Measurements from ENCODE around the gene GCNT2. TPM values are rescaled to one million over a fixed set of nuclear protein-coding genes. Genes with fewer than 3 reads are reported as not detected.
A peak's percentile ranks its signal among the peaks of the same experiment; 100 is the strongest.
"Not testable (repeated sequence)": the region's sequence is repeated elsewhere in the genome, so short reads cannot be mapped to it uniquely, and the experiment has no call there.

GCNT2 gene
- total and polyA plus RNA-seq, 12 donors: 5.1 to 67.9 (median 45.0) TPM

DNA sequence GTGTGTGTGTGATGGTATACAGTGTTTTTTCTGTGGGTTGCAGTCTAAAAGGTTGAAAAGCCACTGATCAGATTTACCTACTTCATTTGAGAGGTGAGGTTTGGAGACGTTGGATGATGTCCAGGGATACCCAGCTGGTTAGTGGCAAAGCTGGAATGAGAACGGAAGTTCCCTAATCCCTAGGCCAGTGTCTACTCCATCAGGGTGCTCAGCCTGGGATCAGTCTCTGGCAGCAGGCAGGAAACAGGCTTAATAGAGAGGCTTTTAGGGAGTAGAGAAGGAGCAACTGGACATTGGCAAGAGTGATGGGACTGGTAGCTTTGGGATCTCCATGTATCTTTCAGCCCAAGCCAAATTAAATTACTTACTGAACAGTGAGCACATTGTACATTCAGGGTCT, 92.6 kb downstream of the GCNT2 start:
- intact Hi-C loops (cut with DNase I): loop anchor here in 2 of 10 donors (5.0 to 10.0 kb wide), 2 partner anchors 89 to 101 kb away; partner anchors contain the start of gene GCNT2 (in 1 of the 2)
- peak in 1 of 8 donors; percentile 38 for ATAC-seq

DNA sequence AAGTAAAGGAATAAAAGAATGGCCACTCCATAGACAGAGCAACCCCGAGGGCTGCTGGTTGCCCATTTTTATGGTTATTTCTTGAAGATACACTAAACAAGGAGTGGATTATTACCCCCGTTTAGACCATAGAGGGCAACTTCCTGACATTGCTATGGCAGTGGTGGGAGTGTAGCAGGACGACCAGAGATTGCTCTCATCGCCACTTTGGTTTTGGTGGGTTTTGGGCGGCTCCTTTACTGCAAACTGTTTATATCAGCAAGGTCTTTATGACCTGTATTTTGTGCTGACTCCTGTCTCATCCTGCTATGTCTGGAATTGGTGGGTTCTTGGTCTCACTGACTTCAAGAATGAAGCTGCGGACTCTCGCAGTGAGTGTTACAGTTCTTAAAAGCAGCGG, 94.5 kb downstream of the GCNT2 start:
- WGBS, 2 donors: 76 to 88% methylated on average over 8 of the region's 8 CpGs
- intact Hi-C loops (cut with DNase I): loop anchor here in 1 of 10 donors (10.0 kb wide), 1 partner anchor 91 kb away; the partner anchor contains the start of gene GCNT2
- no peak overlapping the region for H3K27ac ChIP-seq

More for the DNA sequence above, 92.6 kb downstream of the GCNT2 start:
- Histone ChIP-seq H3K4me3 (no peak overlapping the region), H3K27me3 (no peaks in the 10 kb centered on the region), H3K36me3 (no peaks in the 10 kb centered on the region), H3K27ac (peak overlapping the region in 1 of 10 donors; percentile 16), H3K4me1 (peaks cover 0 to 40% (median 12%) of the 10 kb centered on the region in 9 donors), H3K9me3 (peaks cover 0 to 7% (median 0%) of the 10 kb centered on the region in 11 donors)
- TF ChIP-seq, protein P1, sequence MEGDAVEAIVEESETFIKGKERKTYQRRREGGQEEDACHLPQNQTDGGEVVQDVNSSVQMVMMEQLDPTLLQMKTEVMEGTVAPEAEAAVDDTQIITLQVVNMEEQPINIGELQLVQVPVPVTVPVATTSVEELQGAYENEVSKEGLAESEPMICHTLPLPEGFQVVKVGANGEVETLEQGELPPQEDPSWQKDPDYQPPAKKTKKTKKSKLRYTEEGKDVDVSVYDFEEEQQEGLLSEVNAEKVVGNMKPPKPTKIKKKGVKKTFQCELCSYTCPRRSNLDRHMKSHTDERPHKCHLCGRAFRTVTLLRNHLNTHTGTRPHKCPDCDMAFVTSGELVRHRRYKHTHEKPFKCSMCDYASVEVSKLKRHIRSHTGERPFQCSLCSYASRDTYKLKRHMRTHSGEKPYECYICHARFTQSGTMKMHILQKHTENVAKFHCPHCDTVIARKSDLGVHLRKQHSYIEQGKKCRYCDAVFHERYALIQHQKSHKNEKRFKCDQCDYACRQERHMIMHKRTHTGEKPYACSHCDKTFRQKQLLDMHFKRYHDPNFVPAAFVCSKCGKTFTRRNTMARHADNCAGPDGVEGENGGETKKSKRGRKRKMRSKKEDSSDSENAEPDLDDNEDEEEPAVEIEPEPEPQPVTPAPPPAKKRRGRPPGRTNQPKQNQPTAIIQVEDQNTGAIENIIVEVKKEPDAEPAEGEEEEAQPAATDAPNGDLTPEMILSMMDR (IDR thresholded peaks at IDR 0.05): no peak
- WGBS, 2 donors: 32 to 42% methylated on average over 2 of the region's 2 CpGs
- DNase-seq: no peak

DNA sequence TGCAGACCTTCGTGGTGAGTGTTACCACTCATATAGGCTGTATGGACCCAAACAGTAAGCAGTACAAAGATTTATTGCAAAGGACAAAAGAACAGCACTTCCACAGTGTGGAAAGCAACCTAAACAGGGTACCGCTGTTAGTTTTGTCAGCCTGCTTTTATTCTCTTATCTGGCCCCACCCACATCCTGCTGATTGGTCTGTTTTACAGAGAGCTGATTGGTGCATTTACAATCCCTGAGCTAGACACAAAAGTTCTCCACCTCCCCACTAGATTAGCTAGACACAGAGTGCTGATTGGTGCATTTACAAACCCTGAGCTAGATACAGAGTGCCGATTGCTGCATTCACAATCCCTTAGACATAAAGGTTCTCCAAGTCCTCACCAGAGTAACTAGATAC, 95.1 kb downstream of the GCNT2 start:
- not testable (repeated sequence) for H3K36me3 ChIP-seq, ATAC-seq, DNase-seq, H3K27me3 ChIP-seq, H3K4me3 ChIP-seq, H3K27ac ChIP-seq, H3K9me3 ChIP-seq
- intact Hi-C loops (cut with DNase I): loop anchor here in 1 of 10 donors (10.0 kb wide), 1 partner anchor 91 kb away; the partner anchor contains the start of gene GCNT2
- 88 to 89% methylated on average over 3 of the region's 3 CpGs for WGBS, 2 donors
- H3K4me1 ChIP-seq: peaks cover 0 to 23% (median 0%) of the 10 kb centered on the region in 9 donors

More for the DNA sequence above, 94.5 kb downstream of the GCNT2 start:
- ATAC-seq: no peak
- DNase-seq: no peak
- Histone ChIP-seq H3K27me3 (no peaks in the 10 kb centered on the region), H3K9me3 (no peaks in the 10 kb centered on the region), H3K4me3 (no peak overlapping the region), H3K36me3 (no peaks in the 10 kb centered on the region), H3K4me1 (peaks cover 0 to 24% (median 0%) of the 10 kb centered on the region in 9 donors)
- TF ChIP-seq, protein P1 (IDR thresholded peaks at IDR 0.05): no peak

DNA sequence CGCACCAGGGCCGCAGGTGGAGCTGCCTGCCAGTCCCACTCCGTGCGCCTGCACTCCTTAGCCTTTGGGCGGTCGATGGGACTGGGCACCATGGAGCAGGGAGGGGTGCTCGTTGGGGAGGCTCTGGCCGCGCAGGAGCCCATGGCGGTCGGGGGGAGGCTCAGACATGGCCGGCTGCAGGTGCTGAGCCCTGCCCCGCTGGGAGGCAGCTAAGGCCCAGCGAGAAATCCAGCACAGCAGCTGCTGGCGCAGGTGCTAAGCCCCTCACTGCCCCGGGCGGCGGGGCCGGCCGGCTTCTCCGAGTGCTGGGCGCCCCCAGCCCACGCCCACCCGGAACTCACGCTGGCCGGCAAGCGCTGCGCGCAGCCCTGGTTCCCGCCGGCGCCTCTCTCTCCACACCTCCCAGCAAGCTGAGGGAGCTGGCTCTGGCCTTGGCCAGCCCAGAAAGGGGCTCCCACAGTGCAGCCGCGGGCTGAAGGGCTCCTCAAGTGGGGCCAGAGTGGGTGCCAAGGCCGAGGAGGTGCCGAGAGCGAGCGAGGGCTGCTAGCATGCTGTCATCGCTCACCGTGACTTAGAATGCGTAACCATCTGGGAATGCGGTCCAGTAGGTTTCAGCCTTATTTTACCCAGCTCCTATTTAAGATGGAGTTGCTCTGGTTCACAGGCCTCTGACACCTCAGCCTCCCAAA, 96.0 kb downstream of the GCNT2 start:
- Histone ChIP-seq H3K27ac (peak overlapping the region in 1 of 10 donors; percentile 27), H3K4me1 (peaks cover 0 to 24% (median 0%) of the 10 kb centered on the region in 9 donors), H3K36me3 (peaks cover 0 to 11% (median 0%) of the 10 kb centered on the region in 9 donors), H3K27me3 (no peaks in the 10 kb centered on the region), H3K9me3 (peaks cover 0 to 2% (median 0%) of the 10 kb centered on the region in 11 donors), H3K4me3 (no peak overlapping the region)
- TF ChIP-seq, protein P1 (IDR thresholded peaks at IDR 0.05): no peak
- 90% methylated on average over 42 of the region's 42 CpGs for WGBS, 2 donors
- peak in 1 of 2 donors; percentile 49 for DNase-seq
- peak in 2 of 8 donors; percentile 45 for ATAC-seq
- intact Hi-C loops (cut with DNase I): loop anchor here in 1 of 10 donors (10.0 kb wide), 1 partner anchor 92 kb away; the partner anchor contains the start of gene GCNT2
